HepG2 (cell line): Measurements from ENCODE around the gene CPEB2. TPM values are rescaled to one million over a fixed set of nuclear protein-coding genes. Genes with fewer than 3 reads are reported as not detected.

Source experiments
- DNMT1 ChIP-seq: sonication (generic); formaldehyde crosslinking; IDR thresholded peaks from 2 replicates; pipeline ENCODE4 v1.5.1; 2020; ENCODE audit warnings: mild to moderate bottlenecking, missing genetic modification reagents
- HMGXB4 ChIP-seq, 2 experiments: sonication (generic) in 1 of 2; formaldehyde crosslinking in 1 of 2; IDR thresholded peaks; 2 replicates each; pipeline versions ENCODE4 v1.4.0 to v1.6.1; 2018 to 2020; ENCODE audit warnings: missing genetic modification reagents in 2 of 2, borderline replicate concordance in 1 of 2, low read depth in 1 of 2, mild to moderate bottlenecking in 1 of 2, missing biosample characterization in 1 of 2
- HNRNPLL ChIP-seq: fragments of 200-400 bp; formaldehyde crosslinking; IDR thresholded peaks from 2 replicates; pipeline ENCODE4 v1.6.1; 2017; ENCODE audit warnings: mild to moderate bottlenecking, low read depth, low read length; ENCODE audit not compliant: poor library complexity, severe bottlenecking
- MYNN ChIP-seq: sonication (generic); formaldehyde crosslinking; IDR thresholded peaks from 2 replicates; pipeline ENCODE4 v1.4.0; 2020; ENCODE audit warnings: mild to moderate bottlenecking, low read depth, missing genetic modification reagents
- NFIC ChIP-seq: IDR thresholded peaks from 2 replicates; pipeline ENCODE4 v1.6.1; 2012; ENCODE audit warnings: mild to moderate bottlenecking, low read length, inconsistent platforms
- NFKB2 ChIP-seq: sonication (generic); formaldehyde crosslinking; IDR thresholded peaks from 2 replicates; pipeline ENCODE4 v1.4.0; 2020; ENCODE audit warnings: missing genetic modification reagents, borderline replicate concordance
- NR2F2 ChIP-seq: IDR thresholded peaks from 2 replicates; pipeline ENCODE4 v1.6.1; 2012; ENCODE audit warnings: low read depth, inconsistent platforms, borderline replicate concordance
- PHF8 ChIP-seq: sonication (generic); formaldehyde crosslinking; IDR thresholded peaks from 2 replicates; pipeline ENCODE4 v1.5.0; 2020; ENCODE audit warnings: missing genetic modification reagents
- POGZ ChIP-seq: sonication (generic); formaldehyde crosslinking; IDR thresholded peaks from 2 replicates; pipeline ENCODE4 v1.4.0; 2020; ENCODE audit warnings: mild to moderate bottlenecking, missing genetic modification reagents
- RAD51 ChIP-seq: fragments of 450-650 bp; IDR thresholded peaks from 2 replicates; pipeline ENCODE4 v1.6.1; 2016; ENCODE audit warnings: borderline replicate concordance
- RBFOX2 ChIP-seq: fragments of 200-400 bp; formaldehyde crosslinking; IDR thresholded peaks from 2 replicates; pipeline ENCODE4 v1.6.1; 2017; ENCODE audit warnings: low read depth, mild to moderate bottlenecking, low read length
- SIN3A ChIP-seq: IDR thresholded peaks from 2 replicates; pipeline ENCODE4 v1.6.1; 2011; ENCODE audit warnings: low read depth, mild to moderate bottlenecking, control low read depth, low read length, borderline replicate concordance
- TRIM24 ChIP-seq: sonication (generic); formaldehyde crosslinking; IDR thresholded peaks from 2 replicates; pipeline ENCODE4 v1.8.0; 2022; ENCODE audit warnings: mild to moderate bottlenecking, missing genetic modification reagents
- YY1 ChIP-seq: IDR thresholded peaks from 2 replicates; pipeline ENCODE4 v1.6.1; 2011; ENCODE audit warnings: low read length, low read depth, moderate library complexity, mild to moderate bottlenecking; ENCODE audit not compliant: insufficient read depth, insufficient replicate concordance
- ZIK1 ChIP-seq: sonication (generic); formaldehyde crosslinking; IDR thresholded peaks from 2 replicates; pipeline ENCODE4 v1.5.0; 2020; ENCODE audit warnings: mild to moderate bottlenecking, low read depth, missing genetic modification reagents, borderline replicate concordance
- ZMYM2 ChIP-seq: sonication (generic); formaldehyde crosslinking; IDR thresholded peaks from 2 replicates; pipeline ENCODE4 v1.8.0; 2022; ENCODE audit warnings: mild to moderate bottlenecking, missing genetic modification reagents
- ZNF563 ChIP-seq: sonication (generic); formaldehyde crosslinking; IDR thresholded peaks from 2 replicates; pipeline ENCODE4 v1.8.0; 2022; ENCODE audit warnings: mild to moderate bottlenecking, moderate library complexity, missing genetic modification reagents
- ZNF564 ChIP-seq: sonication (generic); formaldehyde crosslinking; IDR thresholded peaks from 2 replicates; pipeline ENCODE4 v1.8.1; 2023; ENCODE audit warnings: mild to moderate bottlenecking, missing genetic modification reagents
- ZNF597 ChIP-seq: sonication (generic); formaldehyde crosslinking; IDR thresholded peaks from 2 replicates; pipeline ENCODE4 v1.5.0; 2020; ENCODE audit warnings: missing genetic modification reagents
- ZNF777 ChIP-seq: sonication (generic); formaldehyde crosslinking; IDR thresholded peaks from 2 replicates; pipeline ENCODE4 v1.4.0; 2020; ENCODE audit warnings: missing genetic modification reagents
- polyA plus RNA-seq, 8 experiments: library from polyadenylated mRNA; depleted of rRNA in 3 of 8; stranded (reverse) in 7 of 8; unstranded in 1 of 8; fragments of >200 nt; fragmentation: Illumina TruSeq in 4 of 8; extraction: Trizol in 4 of 8; gene quantifications; 2 replicates each; pipeline versions ENCODE4 v1.2.1 to v1.2.3, GENCODE V29; 2011 to 2016; ENCODE audit warnings: low read depth in 4 of 8, missing spikeins in 1 of 8, mixed read lengths in 1 of 8; ENCODE audit not compliant: insufficient read depth in 1 of 8
- total RNA-seq, 5 experiments: library from RNA; depleted of rRNA; stranded (reverse); fragments of >200 nt; fragmentation: Illumina TruSeq; extraction: Trizol; gene quantifications; 2 replicates each; pipeline ENCODE4 v1.2.3, GENCODE V29; 2016; ENCODE audit warnings: low read depth in 1 of 5
- TF ChIP-seq, protein P1 (sequence below): sonication (generic); formaldehyde crosslinking; IDR thresholded peaks from 2 replicates; pipeline ENCODE4 v1.4.0; 2020; ENCODE audit warnings: missing genetic modification reagents

CPEB2 gene
- total and polyA plus RNA-seq, 2 of the 13 experiments (the other 11 are each of a cell fraction or from before 2014, with no cell fraction given) = 2.0 to 2.5 TPM

DNA sequence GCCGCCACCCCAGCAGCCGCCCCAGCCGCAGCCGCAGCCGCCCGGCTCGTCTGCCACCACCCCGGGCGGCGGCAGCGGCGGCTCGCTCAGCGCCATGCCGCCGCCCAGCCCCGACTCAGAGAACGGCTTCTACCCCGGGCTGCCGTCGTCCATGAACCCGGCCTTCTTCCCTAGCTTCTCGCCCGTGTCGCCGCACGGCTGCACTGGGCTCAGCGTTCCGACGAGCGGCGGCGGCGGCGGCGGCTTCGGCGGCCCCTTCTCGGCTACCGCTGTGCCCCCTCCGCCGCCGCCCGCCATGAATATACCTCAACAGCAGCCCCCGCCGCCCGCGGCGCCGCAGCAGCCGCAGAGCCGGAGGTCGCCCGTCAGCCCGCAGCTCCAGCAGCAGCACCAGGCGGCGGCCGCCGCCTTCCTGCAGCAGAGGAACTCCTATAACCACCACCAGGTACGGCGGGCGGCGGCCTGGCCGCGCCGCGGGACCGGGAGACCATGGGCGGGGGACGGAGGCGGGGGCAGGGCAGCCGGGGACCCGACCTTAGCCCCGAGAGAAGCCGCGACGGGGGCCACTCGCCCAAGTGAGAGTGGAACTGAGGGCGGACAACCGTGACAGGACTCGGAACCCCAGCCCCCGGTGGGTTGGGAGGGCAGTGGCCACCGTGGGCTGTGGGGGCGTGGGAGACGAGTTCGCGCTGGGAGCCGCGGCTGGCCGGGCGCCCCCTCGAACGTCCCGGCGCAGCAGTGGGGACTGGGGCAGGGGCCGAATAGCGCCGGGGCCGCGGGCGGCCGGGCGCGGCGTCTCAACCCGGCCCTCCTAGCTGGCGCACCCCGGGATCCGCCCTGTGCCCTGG is 1.8 kb downstream of the CPEB2 start (continued):
- TF ChIP-seq, protein P1, sequence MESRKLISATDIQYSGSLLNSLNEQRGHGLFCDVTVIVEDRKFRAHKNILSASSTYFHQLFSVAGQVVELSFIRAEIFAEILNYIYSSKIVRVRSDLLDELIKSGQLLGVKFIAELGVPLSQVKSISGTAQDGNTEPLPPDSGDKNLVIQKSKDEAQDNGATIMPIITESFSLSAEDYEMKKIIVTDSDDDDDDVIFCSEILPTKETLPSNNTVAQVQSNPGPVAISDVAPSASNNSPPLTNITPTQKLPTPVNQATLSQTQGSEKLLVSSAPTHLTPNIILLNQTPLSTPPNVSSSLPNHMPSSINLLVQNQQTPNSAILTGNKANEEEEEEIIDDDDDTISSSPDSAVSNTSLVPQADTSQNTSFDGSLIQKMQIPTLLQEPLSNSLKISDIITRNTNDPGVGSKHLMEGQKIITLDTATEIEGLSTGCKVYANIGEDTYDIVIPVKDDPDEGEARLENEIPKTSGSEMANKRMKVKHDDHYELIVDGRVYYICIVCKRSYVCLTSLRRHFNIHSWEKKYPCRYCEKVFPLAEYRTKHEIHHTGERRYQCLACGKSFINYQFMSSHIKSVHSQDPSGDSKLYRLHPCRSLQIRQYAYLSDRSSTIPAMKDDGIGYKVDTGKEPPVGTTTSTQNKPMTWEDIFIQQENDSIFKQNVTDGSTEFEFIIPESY = no peak
- TF ChIP-seq NFKB2 (CRISPR knock-in tag) (peak; percentile 26; the same call in 1 of the 2 replicates), NFIC (no peak), POGZ (no peak), ZNF597 (no peak), ZMYM2 (CRISPR knock-in tag) (0 out of 2 replicates have a peak, but pooled peaks have one; percentile 36), TRIM24 (CRISPR knock-in tag) (no peak), RAD51 (no peak), MYNN (no peak), DNMT1 (no peak), SIN3A (no peak), ZNF564 (CRISPR knock-in tag) (0 out of 2 replicates have a peak, but pooled peaks have one; percentile 23), PHF8 (peak; percentile 47; the same call in 1 of the 2 replicates), HNRNPLL (peak; percentile 20), RBFOX2 (peak; percentile 68; the same call in 1 of the 2 replicates), ZNF563 (CRISPR knock-in tag) (0 out of 2 replicates have a peak, but pooled peaks have one; percentile 12), ZIK1 (CRISPR knock-in tag) (no peak), HMGXB4 (CRISPR knock-in tag; IDR thresholded peaks at IDR 0.05; ENCODE audit: borderline replicate concordance in 1 of 2, low read depth in 1 of 2) (peak in 1 of 2 experiments; percentile 40; a peak in 1 of 4 replicates), YY1 (peak; percentile 52), NR2F2 (no peak), ZNF777 (peak; percentile 99)
